Endothelial cell of umbilical vein (primary cell): ENCODE data around the gene BACH2. TPM values are rescaled to one million over a fixed set of nuclear protein-coding genes. Genes with fewer than 3 reads are reported as not detected.

Experiments used
- BruUV-seq: library from RNA; stranded (reverse); fragments of 400-500 nt; replicated peaks from 2 replicates; lab custom pipeline; 2021; lab: Mats Ljungman, UMichigan
- CTCF ChIA-PET: fragments of 300-600, 350-600 bp; sonication (Branson Sonifier 250); formaldehyde crosslinking; loops from one replicate; lab custom pipeline; 2021; ENCODE audit warnings: antibody characterized with exemption, inconsistent platforms; lab: Charles Lee
- POLR2A ChIA-PET: fragments of 300-600, 350-600 bp; sonication (Branson Sonifier 250); formaldehyde crosslinking; loops from one replicate; lab custom pipeline; 2021; ENCODE audit warnings: antibody characterized with exemption, inconsistent platforms; lab: Charles Lee
- DNase-seq: peaks from one replicate; pipeline ENCODE4 v3.0.0-alpha.2; 2011; ENCODE audit warnings: low read depth, low spot score
- FAIRE-seq: peaks from 2 replicates; lab custom pipeline; 2011; peaks lifted over from hg19 to GRCh38; lab: Jason Lieb, UNC
- H2AFZ ChIP-seq: 2 replicates; pipeline ENCODE4 v1.6.0; 2012; ENCODE audit warnings: low read depth, low read length, control low read depth, inconsistent platforms
- H3K27ac ChIP-seq: 2 replicates; pipeline ENCODE4 v1.5.1; 2011; ENCODE audit warnings: low read depth, mild to moderate bottlenecking, control low read depth, low read length, moderate library complexity; ENCODE audit not compliant: insufficient read depth
- H3K27me3 ChIP-seq, 2 experiments: 2 replicates each; pipeline versions ENCODE4 v1.6.0 to v1.6.1; 2011; ENCODE audit warnings: low read length in 2 of 2, mixed read lengths in 1 of 2; ENCODE audit not compliant: control insufficient read depth in 2 of 2, insufficient read depth in 2 of 2
- H3K36me3 ChIP-seq, 2 experiments: 2 replicates in 1 of 2; 3 replicates in 1 of 2; pipeline ENCODE4 v1.5.1; 2011; ENCODE audit warnings: low read length in 2 of 2, mild to moderate bottlenecking in 1 of 2, moderate library complexity in 1 of 2; ENCODE audit not compliant: control insufficient read depth in 2 of 2, insufficient read depth in 2 of 2; ENCODE audit errors: extremely low read depth in 1 of 2
- H3K4me1 ChIP-seq: 3 replicates; pipeline ENCODE4 v1.5.1; 2011; ENCODE audit warnings: mild to moderate bottlenecking, low read length; ENCODE audit not compliant: control insufficient read depth, insufficient read depth; ENCODE audit errors: extremely low read depth
- H3K4me2 ChIP-seq: 2 replicates; pipeline ENCODE4 v1.6.1; 2011; ENCODE audit warnings: low read length, control low read depth, mixed read lengths; ENCODE audit not compliant: insufficient read depth
- H3K4me3 ChIP-seq, 3 experiments: fragments of 200-600 bp in 1 of 3; sonication (generic), shearing (Covaris generic) in 1 of 3; replicated peaks in 1 of 3; 2 replicates each; pipeline ENCODE4 v1.5.1; 2011 to 2016; ENCODE audit warnings: control low read depth in 3 of 3, low read length in 3 of 3, mild to moderate bottlenecking in 2 of 3, inconsistent platforms in 1 of 3, low read depth in 1 of 3, moderate library complexity in 1 of 3; ENCODE audit not compliant: insufficient read depth in 1 of 3
- H3K79me2 ChIP-seq: 2 replicates; pipeline ENCODE4 v1.6.0; 2012; ENCODE audit warnings: low read length, inconsistent platforms; ENCODE audit not compliant: control insufficient read depth, insufficient read depth
- H3K9ac ChIP-seq: replicated peaks from 2 replicates; pipeline ENCODE3; 2011; ENCODE audit warnings: low read length, control low read depth; ENCODE audit not compliant: insufficient read depth; ENCODE audit errors: extremely low read depth
- H3K9me1 ChIP-seq: replicated peaks from 3 replicates; pipeline ENCODE4 v1.6.0; 2011; ENCODE audit warnings: mild to moderate bottlenecking, low read length; ENCODE audit not compliant: control insufficient read depth, insufficient read depth; ENCODE audit errors: extremely low read depth
- H3K9me3 ChIP-seq: replicated peaks from 2 replicates; pipeline ENCODE4 v1.5.1; 2012; ENCODE audit warnings: low read length, inconsistent platforms; ENCODE audit not compliant: control insufficient read depth, insufficient read depth
- H4K20me1 ChIP-seq: replicated peaks from 2 replicates; pipeline ENCODE3; 2011; ENCODE audit warnings: mild to moderate bottlenecking, low read length; ENCODE audit not compliant: control insufficient read depth, insufficient read depth; ENCODE audit errors: extremely low read depth
- CTCF ChIP-seq, 2 donors: IDR thresholded peaks; 1 replicate in 1 of 2; 2 replicates in 1 of 2; pipeline ENCODE4 v1.5.1; 2011; ENCODE audit warnings: low read length in 2 of 2, mild to moderate bottlenecking in 2 of 2, moderate library complexity in 2 of 2, control low read depth in 1 of 2, inconsistent platforms in 1 of 2, low read depth in 1 of 2; ENCODE audit not compliant: insufficient read depth in 1 of 2; ENCODE audit errors: extremely low read depth in 1 of 2
- EZH2 ChIP-seq: IDR thresholded peaks from 2 replicates; pipeline ENCODE4 v1.6.1; 2012; ENCODE audit warnings: borderline replicate concordance, low read depth, mild to moderate bottlenecking, moderate library complexity, low read length, inconsistent platforms; ENCODE audit not compliant: severe bottlenecking
- FOS ChIP-seq: IDR thresholded peaks from 2 replicates; pipeline ENCODE4 v1.6.1; 2011; ENCODE audit warnings: mild to moderate bottlenecking, low read length, moderate library complexity, borderline replicate concordance; ENCODE audit not compliant: insufficient read depth
- GATA2 ChIP-seq: IDR thresholded peaks from 2 replicates; pipeline ENCODE4 v1.7.0; 2011; ENCODE audit warnings: low read depth, mild to moderate bottlenecking, moderate library complexity, mixed read lengths, low read length; ENCODE audit not compliant: insufficient read length, insufficient read depth
- JUN ChIP-seq: IDR thresholded peaks from 2 replicates; pipeline ENCODE4 v1.6.1; 2011; ENCODE audit warnings: borderline replicate concordance, low read depth; ENCODE audit not compliant: insufficient read length, insufficient read depth
- MAX ChIP-seq: IDR thresholded peaks from 2 replicates; pipeline ENCODE4 v1.6.1; 2011; ENCODE audit not compliant: insufficient read depth, insufficient read length
- MYC ChIP-seq: IDR thresholded peaks from one replicate; pipeline ENCODE4 v1.6.1; 2011; ENCODE audit warnings: mild to moderate bottlenecking, low read depth, low read length
- POLR2A ChIP-seq: IDR thresholded peaks from 2 replicates; pipeline ENCODE4 v1.6.1; 2012; ENCODE audit warnings: low read depth, mild to moderate bottlenecking, control low read depth, low read length
- POLR2AphosphoS5 ChIP-seq: IDR thresholded peaks from 2 replicates; pipeline ENCODE4 v1.6.1; 2012; ENCODE audit warnings: low read depth, mild to moderate bottlenecking, control low read depth, low read length, moderate library complexity; ENCODE audit not compliant: insufficient read depth
- dilution Hi-C: fragments of 300-500 bp; cut with MboI; formaldehyde crosslinking; loops from one replicate; pipeline ENCODE4 v1.15.0; 2019; ENCODE audit warnings: low sequenced_read_pairs; ENCODE audit not compliant: extremely low pct_ligation_motif_present
- intact Hi-C: fragments of 100-400 bp; cut with micrococcal nuclease; formaldehyde crosslinking; loops from one replicate; pipeline ENCODE4 v1.10.0; 2022
- polyA plus RNA-seq, 4 experiments: library from polyadenylated mRNA; depleted of rRNA in 3 of 4; stranded (reverse) in 3 of 4; unstranded in 1 of 4; fragments of >200 nt; gene quantifications; 2 replicates each; pipeline versions ENCODE4 v1.2.1 to v1.2.3, GENCODE V29; 2011 to 2012; ENCODE audit warnings: missing spikeins in 1 of 4
- total RNA-seq: library from RNA; stranded (reverse); gene quantifications from 2 replicates; pipeline ENCODE4 v1.2.3, GENCODE V29; 2021

The BACH2 gene
- total and polyA plus RNA-seq, 2 donors (not counting 3 experiments of a cell fraction or from before 2014, with no cell fraction given), result 1.7 to 5.6 TPM

GRCh38 chr6:90319979-90320685 lies 23.5 kb upstream of the BACH2 start:
- H3K27me3 ChIP-seq, result peaks cover 0 to 6% of the 10 kb centered on the region in 2 experiments
- dilution Hi-C loops, result no loop called here

More at GRCh38 chr6:90319979-90320685, 23.5 kb upstream of the BACH2 start:
- no peak for FAIRE-seq
- Histone ChIP-seq H3K9me1 (no peaks in the 10 kb centered on the region), H2AFZ (no peak overlapping the region), H3K36me3 (no peaks in the 10 kb centered on the region), H3K27ac (no peak overlapping the region), H3K4me2 (no peak overlapping the region), H3K4me1 (no peaks in the 10 kb centered on the region), H3K79me2 (no peaks in the 10 kb centered on the region), H3K4me3 (no peak overlapping the region), H3K9ac (no peak overlapping the region), H4K20me1 (no peaks in the 10 kb centered on the region), H3K9me3 (no peaks in the 10 kb centered on the region)
- ChIA-PET POLR2A (no interaction called here), CTCF (no interaction called here)
- no peak for DNase-seq
- intact Hi-C loops, result no loop called here
- TF ChIP-seq POLR2AphosphoS5 (no peak), POLR2A (no peak), GATA2 (no peak), FOS (no peak), JUN (no peak), MAX (no peak), CTCF (IDR thresholded peaks at IDR 0.05; ENCODE audit: extremely low read depth in 1 of 2, insufficient read depth in 1 of 2, low read depth in 1 of 2, low read length in 2 of 2) (no peak), MYC (no peak), EZH2 (no peak)
- no TSS peak for BruUV-seq
